H1 (cell line): ENCODE results near the gene RADIL. TPM values are rescaled to one million over a fixed set of nuclear protein-coding genes. Genes with fewer than 3 reads are reported as not detected.

Experiments
- CTCF ChIA-PET: fragments of 300-600 bp; sonication (Branson Sonifier 250); formaldehyde crosslinking; loops from one replicate; lab custom pipeline; 2021; ENCODE audit not compliant: partially characterized antibody; lab: Charles Lee
- POLR2A ChIA-PET: fragments of 300-600 bp; sonication (Branson Sonifier 250); formaldehyde crosslinking; loops from one replicate; lab custom pipeline; 2021; ENCODE audit warnings: inconsistent platforms; ENCODE audit not compliant: partially characterized antibody; lab: Charles Lee
- DNase-seq, 2 experiments: peaks; one replicate each; pipeline versions ENCODE4 v3.0.0 to v3.0.0-alpha.2; 2010 to 2022; ENCODE audit warnings: low spot score in 2 of 2, low read depth in 1 of 2, mixed read lengths in 1 of 2
- FAIRE-seq: peaks from 2 replicates; lab custom pipeline; 2011; peaks lifted over from hg19 to GRCh38; lab: Jason Lieb, UNC
- H2AFZ ChIP-seq: 2 replicates; pipeline ENCODE4 v1.8.1; 2012; ENCODE audit warnings: low read length, inconsistent platforms
- H2AK5ac ChIP-seq: 2 replicates; pipeline ENCODE4 v1.6.1; 2013; ENCODE audit warnings: low read depth, low read length
- H2BK120ac ChIP-seq: replicated peaks from 2 replicates; pipeline ENCODE3; 2013; ENCODE audit warnings: low read depth, low read length, inconsistent platforms
- H2BK12ac ChIP-seq: 2 replicates; pipeline ENCODE4 v1.6.1; 2013; ENCODE audit warnings: low read depth, low read length
- H2BK15ac ChIP-seq: 2 replicates; pipeline ENCODE4 v1.6.1; 2013; ENCODE audit warnings: low read length
- H2BK20ac ChIP-seq: 2 replicates; pipeline ENCODE4 v1.6.1; 2013; ENCODE audit warnings: low read length
- H2BK5ac ChIP-seq: 2 replicates; pipeline ENCODE4 v1.6.1; 2013; ENCODE audit warnings: low read depth, low read length
- H3K14ac ChIP-seq: 2 replicates; pipeline ENCODE4 v1.6.1; 2013; ENCODE audit warnings: inconsistent platforms; ENCODE audit not compliant: insufficient read length
- H3K18ac ChIP-seq: 2 replicates; pipeline ENCODE4 v1.6.1; 2013; ENCODE audit warnings: low read length; ENCODE audit errors: extremely low read depth
- H3K23ac ChIP-seq: 2 replicates; pipeline ENCODE4 v1.6.1; 2013; ENCODE audit warnings: inconsistent platforms; ENCODE audit not compliant: insufficient read length
- H3K23me2 ChIP-seq: 2 replicates; pipeline ENCODE4 v1.6.1; 2013; ENCODE audit warnings: low read depth, low read length
- H3K27ac ChIP-seq: 2 replicates; pipeline ENCODE4 v1.6.1; 2011; ENCODE audit warnings: low read depth, low read length, inconsistent platforms
- H3K27me3 ChIP-seq, 4 experiments: replicated peaks in 1 of 4; 1 replicate in 1 of 4; 2 replicates in 3 of 4; pipeline versions ENCODE4 v1.6.1 to v1.8.1; 2011 to 2013; ENCODE audit warnings: low read length in 3 of 4, mild to moderate bottlenecking in 3 of 4, inconsistent platforms in 2 of 4, mixed read lengths in 2 of 4, moderate library complexity in 1 of 4; ENCODE audit not compliant: control insufficient read depth in 3 of 4, insufficient read depth in 3 of 4; ENCODE audit errors: extremely low read depth in 1 of 4
- H3K36me3 ChIP-seq, 4 experiments: 2 replicates each; pipeline versions ENCODE4 v1.6.1 to v1.8.1; 2011 to 2013; ENCODE audit warnings: mild to moderate bottlenecking in 4 of 4, low read length in 3 of 4, moderate library complexity in 2 of 4, control low read depth in 1 of 4, inconsistent platforms in 1 of 4; ENCODE audit not compliant: insufficient read depth in 4 of 4, control insufficient read depth in 2 of 4
- H3K4ac ChIP-seq: replicated peaks from 2 replicates; pipeline ENCODE3; 2013; ENCODE audit warnings: low read length, low read depth, mixed read lengths, inconsistent platforms; ENCODE audit not compliant: insufficient read length
- H3K4me1 ChIP-seq, 4 experiments: replicated peaks in 1 of 4; 1 replicate in 1 of 4; 2 replicates in 3 of 4; pipeline versions ENCODE4 v1.6.1 to v1.8.1; 2011 to 2013; ENCODE audit warnings: low read length in 3 of 4, inconsistent platforms in 2 of 4, mixed read lengths in 1 of 4; ENCODE audit not compliant: insufficient read depth in 4 of 4, control insufficient read depth in 3 of 4
- H3K4me2 ChIP-seq, 2 experiments: 2 replicates each; pipeline versions ENCODE4 v1.6.1 to v1.8.1; 2011 to 2013; ENCODE audit warnings: low read depth in 2 of 2, low read length in 2 of 2, control low read depth in 1 of 2, inconsistent platforms in 1 of 2, mild to moderate bottlenecking in 1 of 2; ENCODE audit not compliant: insufficient read depth in 1 of 2
- H3K4me3 ChIP-seq, 4 experiments: fragments of 200-600, 300-600 bp in 1 of 4; sonication (generic), shearing (Covaris generic), sonication (Bioruptor Twin) in 1 of 4; 2 replicates each; pipeline versions ENCODE4 v1.5.1 to v1.8.1; 2011 to 2016; ENCODE audit warnings: low read length in 4 of 4, low read depth in 3 of 4, control low read depth in 2 of 4, inconsistent platforms in 2 of 4, mild to moderate bottlenecking in 2 of 4, mixed read lengths in 1 of 4, moderate library complexity in 1 of 4; ENCODE audit not compliant: insufficient read depth in 2 of 4; ENCODE audit errors: extremely low read depth in 1 of 4
- H3K56ac ChIP-seq: replicated peaks from 2 replicates; pipeline ENCODE3; 2013; ENCODE audit warnings: low read depth, mild to moderate bottlenecking, mixed read lengths, low read length, inconsistent platforms; ENCODE audit not compliant: insufficient read length
- H3K79me1 ChIP-seq: 2 replicates; pipeline ENCODE4 v1.6.1; 2013; ENCODE audit warnings: low read depth, low read length, control low read depth
- H3K79me2 ChIP-seq, 2 experiments: 2 replicates each; pipeline versions ENCODE4 v1.6.1 to v1.8.1; 2012 to 2013; ENCODE audit warnings: low read length in 2 of 2, mild to moderate bottlenecking in 2 of 2, inconsistent platforms in 1 of 2; ENCODE audit not compliant: insufficient read depth in 2 of 2, control insufficient read depth in 1 of 2
- H3K9ac ChIP-seq, 4 experiments: replicated peaks in 1 of 4; 1 replicate in 1 of 4; 2 replicates in 3 of 4; pipeline versions ENCODE4 v1.6.1 to v1.8.1; 2011 to 2013; ENCODE audit warnings: low read depth in 3 of 4, low read length in 3 of 4, control low read depth in 2 of 4, mild to moderate bottlenecking in 2 of 4, moderate library complexity in 2 of 4, inconsistent platforms in 1 of 4; ENCODE audit errors: extremely low read depth in 1 of 4
- H3K9me3 ChIP-seq, 2 experiments: 2 replicates each; pipeline versions ENCODE4 v1.6.1 to v1.8.1; 2012 to 2013; ENCODE audit warnings: mild to moderate bottlenecking in 2 of 2, moderate library complexity in 2 of 2, control low read depth in 1 of 2, inconsistent platforms in 1 of 2, low read depth in 1 of 2, low read length in 1 of 2, mixed read lengths in 1 of 2; ENCODE audit not compliant: insufficient read depth in 2 of 2
- H4K20me1 ChIP-seq, 2 experiments: replicated peaks in 1 of 2; 2 replicates each; pipeline versions ENCODE3 to v1.8.1; 2011 to 2013; ENCODE audit warnings: inconsistent platforms in 2 of 2, low read length in 2 of 2, mild to moderate bottlenecking in 1 of 2; ENCODE audit not compliant: insufficient read depth in 2 of 2, control insufficient read depth in 1 of 2
- H4K5ac ChIP-seq: 2 replicates; pipeline ENCODE4 v1.6.1; 2013; ENCODE audit warnings: low read length, low read depth, mixed read lengths, inconsistent platforms; ENCODE audit not compliant: insufficient read length
- H4K8ac ChIP-seq: 2 replicates; pipeline ENCODE4 v1.8.0; 2013; ENCODE audit warnings: mild to moderate bottlenecking, moderate library complexity, low read length, inconsistent platforms; ENCODE audit not compliant: insufficient read depth; ENCODE audit errors: extremely low read depth
- H4K91ac ChIP-seq: replicated peaks from 2 replicates; pipeline ENCODE3; 2013; ENCODE audit warnings: low read length, mixed read lengths, inconsistent platforms; ENCODE audit not compliant: insufficient read length
- CBX8 ChIP-seq: fragments of 300-800, 300-1000 bp; sonication (generic); IDR thresholded peaks from 2 replicates; pipeline ENCODE4 v1.7.1; 2016; ENCODE audit warnings: low read depth, low read length, borderline replicate concordance
- CHD1 ChIP-seq: IDR thresholded peaks from 2 replicates; pipeline ENCODE4 v1.6.1; 2012; ENCODE audit warnings: low read depth, low read length, improper control_type of control experiment
- EZH2 ChIP-seq: fragments of 200-600 bp; sonication (generic); IDR thresholded peaks from 2 replicates; pipeline ENCODE4 v1.7.1; 2012; ENCODE audit warnings: low read depth, mild to moderate bottlenecking, moderate library complexity, low read length, inconsistent platforms; ENCODE audit not compliant: severe bottlenecking
- TAF1 ChIP-seq: IDR thresholded peaks from 2 replicates; pipeline ENCODE4 v1.6.1; 2011; ENCODE audit warnings: mild to moderate bottlenecking, low read depth, low read length
- TEAD4 ChIP-seq: IDR thresholded peaks from 2 replicates; pipeline ENCODE4 v1.6.1; 2012; ENCODE audit warnings: low read depth, low read length, inconsistent platforms, mixed read lengths
- WGBS, 2 experiments: shearing (Covaris generic) in 1 of 2; methylation state at CpG; one replicate each; pipeline versions ENCODE4 v1.1.6 to v1.1.7; 2013 to 2015; ENCODE audit warnings: low lambda C conversion rate in 2 of 2, mixed read lengths in 2 of 2, inconsistent platforms in 1 of 2, low coverage in 1 of 2, missing lambda C conversion rate in 1 of 2; ENCODE audit not compliant: insufficient replicate concordance in 2 of 2, insufficient coverage in 1 of 2, insufficient read length in 1 of 2; ENCODE audit errors: extremely low coverage in 1 of 2, missing lambda C conversion rate in 1 of 2; 5-methylcytosine and 5-hydroxymethylcytosine counted together
- polyA plus RNA-seq, 7 experiments: library from polyadenylated mRNA; depleted of rRNA in 3 of 7; stranded (reverse) in 5 of 7; unstranded in 2 of 7; fragments of >200 nt in 5 of 7; fragments of 200-250 nt in 2 of 7; gene quantifications; 1 replicate in 5 of 7; 2 replicates in 1 of 7; 4 replicates in 1 of 7; pipeline versions ENCODE4 v1.2.1 to v1.2.3, GENCODE V29; 2011 to 2013; ENCODE audit warnings: missing spikeins in 2 of 7, mixed read lengths in 2 of 7
- total RNA-seq: library from RNA; stranded (reverse); fragmentation: NEBNext Ultra II Directional; extraction: Animal tissue kit (Norgen Biotek cat#: 25700); gene quantifications from 2 replicates; pipeline ENCODE4 v1.2.1, GENCODE V29; 2021
- TF ChIP-seq, protein P1 (sequence below), 3 experiments: IDR thresholded peaks; 1 replicate in 2 of 3; 2 replicates in 1 of 3; pipeline versions ENCODE4 v1.5.1 to v1.6.1; 2011; ENCODE audit warnings: low read length in 3 of 3, mild to moderate bottlenecking in 3 of 3, inconsistent platforms in 2 of 3, low read depth in 1 of 3, moderate library complexity in 1 of 3; ENCODE audit not compliant: insufficient read depth in 1 of 3; ENCODE audit errors: control extremely low read depth in 1 of 3
- TF ChIP-seq, protein P2 (sequence below): IDR thresholded peaks from 2 replicates; pipeline ENCODE4 v1.6.1; 2012; ENCODE audit warnings: inconsistent platforms

The RADIL gene
- total and polyA plus RNA-seq, 2 of the 8 experiments (the other 6 are each of a cell fraction or from before 2014, with no cell fraction given), result 5.0 to 5.4 TPM

DNA sequence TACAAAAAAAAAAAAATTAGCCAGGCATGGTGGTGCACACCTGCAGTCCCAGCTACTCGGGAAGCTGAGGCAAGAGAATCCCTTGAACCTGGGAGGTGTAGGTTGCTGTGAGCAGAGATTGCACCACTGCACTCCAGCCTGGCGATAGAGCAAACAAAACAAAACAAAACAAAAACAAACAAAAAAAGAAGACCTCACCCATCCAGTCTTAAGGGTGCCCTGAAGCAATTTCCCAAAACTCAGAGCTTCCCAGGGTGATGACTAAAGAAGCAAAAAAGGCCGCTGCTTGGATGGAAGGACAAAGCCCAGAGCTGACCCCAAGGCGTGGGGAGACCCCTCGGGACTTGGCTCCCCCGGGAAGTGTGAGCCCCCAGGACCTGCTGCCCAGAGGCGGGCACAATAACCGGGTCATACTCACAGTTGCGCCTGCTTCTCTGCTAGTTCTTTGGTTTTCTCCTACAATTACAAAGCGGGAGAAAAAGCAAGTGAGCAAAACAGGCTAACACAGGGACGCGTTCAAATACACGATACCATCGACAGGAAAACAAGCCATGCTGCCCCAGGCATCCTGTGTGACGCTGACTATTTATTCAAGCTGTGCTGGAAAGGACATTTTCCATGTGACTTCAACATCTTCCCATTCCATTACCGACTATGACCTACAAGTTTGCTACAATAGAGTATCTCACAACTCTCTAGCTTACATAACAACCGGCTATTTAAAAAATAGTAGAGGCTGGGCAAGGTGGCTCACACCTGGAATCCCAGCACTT lies 51.6 kb downstream of the RADIL start:
- POLR2A ChIA-PET, result no interaction called here
- H4K91ac ChIP-seq, result no peak overlapping the region
- H3K23ac ChIP-seq, result no peak overlapping the region
- H3K79me2 ChIP-seq, result no peaks in the 10 kb centered on the region
- DNase-seq (no peak), FAIRE-seq (no peak)
- no peaks in the 10 kb centered on the region for H3K9me3 ChIP-seq
- H3K4ac ChIP-seq, result no peak overlapping the region
- no peak overlapping the region for H2AK5ac ChIP-seq
- H3K36me3 ChIP-seq, result no peaks in the 10 kb centered on the region
- no peak overlapping the region for H2BK15ac ChIP-seq
- no peaks in the 10 kb centered on the region for H3K27me3 ChIP-seq
- no peak overlapping the region for H3K18ac ChIP-seq
- H3K4me3 ChIP-seq, result no peak overlapping the region
- H3K4me2 ChIP-seq, result no peak overlapping the region
- no peaks in the 10 kb centered on the region for H3K4me1 ChIP-seq
- no peak overlapping the region for H2BK5ac ChIP-seq
- no peaks in the 10 kb centered on the region for H3K23me2 ChIP-seq
- H4K8ac ChIP-seq, result no peak overlapping the region; the same call in 1 of the 2 replicates
- no peaks in the 10 kb centered on the region for H3K79me1 ChIP-seq
- CTCF ChIA-PET, result interaction anchor here (0.6 to 5.4 kb wide), 12 partner anchors 12 to 255 kb away, joined by 3 to 62 read pairs (median 5); partner anchors contain the start of gene RADIL
- no peak overlapping the region for H3K9ac ChIP-seq
- no peak overlapping the region; the same call in 1 of the 2 replicates for H2BK12ac ChIP-seq
- WGBS, 2 experiments, result 93% methylated on average over 17 of the region's 17 CpGs; no CpG with 5 or more reads in 1 of the 2 experiments
- TF ChIP-seq CBX8, result no peak
- TF ChIP-seq, protein P1, sequence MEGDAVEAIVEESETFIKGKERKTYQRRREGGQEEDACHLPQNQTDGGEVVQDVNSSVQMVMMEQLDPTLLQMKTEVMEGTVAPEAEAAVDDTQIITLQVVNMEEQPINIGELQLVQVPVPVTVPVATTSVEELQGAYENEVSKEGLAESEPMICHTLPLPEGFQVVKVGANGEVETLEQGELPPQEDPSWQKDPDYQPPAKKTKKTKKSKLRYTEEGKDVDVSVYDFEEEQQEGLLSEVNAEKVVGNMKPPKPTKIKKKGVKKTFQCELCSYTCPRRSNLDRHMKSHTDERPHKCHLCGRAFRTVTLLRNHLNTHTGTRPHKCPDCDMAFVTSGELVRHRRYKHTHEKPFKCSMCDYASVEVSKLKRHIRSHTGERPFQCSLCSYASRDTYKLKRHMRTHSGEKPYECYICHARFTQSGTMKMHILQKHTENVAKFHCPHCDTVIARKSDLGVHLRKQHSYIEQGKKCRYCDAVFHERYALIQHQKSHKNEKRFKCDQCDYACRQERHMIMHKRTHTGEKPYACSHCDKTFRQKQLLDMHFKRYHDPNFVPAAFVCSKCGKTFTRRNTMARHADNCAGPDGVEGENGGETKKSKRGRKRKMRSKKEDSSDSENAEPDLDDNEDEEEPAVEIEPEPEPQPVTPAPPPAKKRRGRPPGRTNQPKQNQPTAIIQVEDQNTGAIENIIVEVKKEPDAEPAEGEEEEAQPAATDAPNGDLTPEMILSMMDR (IDR thresholded peaks at IDR 0.05; ENCODE audit: control extremely low read depth in 1 of 3, insufficient read depth in 1 of 3, low read depth in 1 of 3, low read length in 3 of 3), result no peak
- TF ChIP-seq TAF1, result no peak
- no peak for TF ChIP-seq CHD1
- TF ChIP-seq TEAD4, result no peak
- TF ChIP-seq, protein P2, sequence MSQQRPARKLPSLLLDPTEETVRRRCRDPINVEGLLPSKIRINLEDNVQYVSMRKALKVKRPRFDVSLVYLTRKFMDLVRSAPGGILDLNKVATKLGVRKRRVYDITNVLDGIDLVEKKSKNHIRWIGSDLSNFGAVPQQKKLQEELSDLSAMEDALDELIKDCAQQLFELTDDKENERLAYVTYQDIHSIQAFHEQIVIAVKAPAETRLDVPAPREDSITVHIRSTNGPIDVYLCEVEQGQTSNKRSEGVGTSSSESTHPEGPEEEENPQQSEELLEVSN, result no peak
- TF ChIP-seq EZH2, result no peak
- H3K27ac ChIP-seq, result no peak overlapping the region
- no peak overlapping the region for H2BK120ac ChIP-seq
- H2AFZ ChIP-seq, result no peak overlapping the region
- no peak overlapping the region for H2BK20ac ChIP-seq
- no peak overlapping the region for H3K14ac ChIP-seq
- H3K56ac ChIP-seq, result no peak overlapping the region
- H4K20me1 ChIP-seq, result no peaks in the 10 kb centered on the region
- no peak overlapping the region for H4K5ac ChIP-seq
